ENCODE data around the gene CYP1B1.
A peak's percentile ranks its signal among the peaks of the same experiment; 100 is the strongest.

CYP1B1 gene

DNA sequence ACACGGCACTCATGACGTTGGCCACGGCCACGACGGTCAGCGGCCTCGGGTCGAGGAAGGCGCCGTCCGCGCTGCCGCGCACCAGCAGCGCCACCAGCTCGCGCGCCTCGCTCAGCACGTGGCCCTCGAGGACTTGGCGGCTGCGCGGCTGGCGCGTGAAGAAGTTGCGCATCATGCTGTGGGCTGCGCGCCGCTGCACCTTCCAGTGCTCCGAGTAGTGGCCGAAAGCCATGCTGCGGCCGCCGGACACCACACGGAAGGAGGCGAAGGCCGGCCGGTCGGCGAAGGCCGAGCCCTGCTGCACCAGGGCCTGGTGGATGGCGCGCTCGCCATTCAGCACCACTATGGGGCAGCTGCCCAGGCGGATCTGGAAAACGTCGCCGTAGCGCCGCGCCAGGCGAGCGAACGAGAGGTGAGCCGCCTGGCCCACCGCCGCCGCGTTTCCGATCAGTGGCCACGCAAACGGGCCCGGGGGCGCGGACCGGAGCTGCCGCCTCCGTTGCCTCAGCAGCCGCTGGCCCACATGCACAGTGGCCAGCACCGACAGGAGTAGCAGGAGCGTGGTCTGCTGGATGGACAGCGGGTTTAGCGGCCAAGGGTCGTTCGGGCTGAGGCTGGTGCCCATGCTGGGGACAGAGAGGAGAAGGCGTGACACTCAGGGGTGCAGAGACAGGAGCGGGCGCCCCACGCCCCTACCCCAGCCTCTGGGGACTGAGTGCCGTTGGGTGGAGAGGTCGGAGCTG, 1.0 kb downstream of the CYP1B1 start:
- peak; percentile 30 for DNase-seq

DNA sequence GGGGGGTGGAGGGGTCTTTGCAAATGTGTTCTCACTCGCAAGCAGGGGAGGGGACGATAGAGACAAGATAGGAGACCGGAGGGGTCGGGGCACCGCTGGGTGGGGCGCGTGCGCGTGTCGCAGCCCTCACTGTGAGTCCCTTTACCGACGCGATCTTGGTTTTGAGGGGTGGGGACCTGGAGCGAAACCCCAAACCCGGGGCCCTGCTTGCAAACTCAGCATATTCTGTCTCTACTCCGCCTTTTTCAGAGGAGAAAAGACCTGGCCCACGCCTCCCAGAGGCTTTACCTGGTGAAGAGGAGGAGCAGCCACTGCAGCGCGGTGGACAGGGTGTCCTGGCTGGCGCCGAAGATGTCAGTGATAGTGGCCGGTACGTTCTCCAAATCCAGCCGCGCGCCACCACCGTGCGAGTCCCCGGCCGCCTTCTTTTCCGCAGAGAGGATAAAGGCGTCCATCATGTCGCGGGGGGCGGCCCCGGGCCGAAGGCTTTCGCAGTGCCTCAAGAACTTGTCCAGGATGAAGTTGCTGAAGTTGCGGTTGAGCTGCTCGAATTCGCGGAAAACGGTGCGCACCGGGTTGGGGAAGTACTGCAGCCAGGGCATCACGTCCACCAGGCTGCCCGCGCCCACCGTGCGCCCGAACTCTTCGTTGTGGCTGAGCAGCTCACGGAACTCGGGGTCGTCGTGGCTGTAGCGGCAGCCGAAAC, 1.7 kb downstream of the CYP1B1 start:
- peak; percentile 26 for DNase-seq

DNA sequence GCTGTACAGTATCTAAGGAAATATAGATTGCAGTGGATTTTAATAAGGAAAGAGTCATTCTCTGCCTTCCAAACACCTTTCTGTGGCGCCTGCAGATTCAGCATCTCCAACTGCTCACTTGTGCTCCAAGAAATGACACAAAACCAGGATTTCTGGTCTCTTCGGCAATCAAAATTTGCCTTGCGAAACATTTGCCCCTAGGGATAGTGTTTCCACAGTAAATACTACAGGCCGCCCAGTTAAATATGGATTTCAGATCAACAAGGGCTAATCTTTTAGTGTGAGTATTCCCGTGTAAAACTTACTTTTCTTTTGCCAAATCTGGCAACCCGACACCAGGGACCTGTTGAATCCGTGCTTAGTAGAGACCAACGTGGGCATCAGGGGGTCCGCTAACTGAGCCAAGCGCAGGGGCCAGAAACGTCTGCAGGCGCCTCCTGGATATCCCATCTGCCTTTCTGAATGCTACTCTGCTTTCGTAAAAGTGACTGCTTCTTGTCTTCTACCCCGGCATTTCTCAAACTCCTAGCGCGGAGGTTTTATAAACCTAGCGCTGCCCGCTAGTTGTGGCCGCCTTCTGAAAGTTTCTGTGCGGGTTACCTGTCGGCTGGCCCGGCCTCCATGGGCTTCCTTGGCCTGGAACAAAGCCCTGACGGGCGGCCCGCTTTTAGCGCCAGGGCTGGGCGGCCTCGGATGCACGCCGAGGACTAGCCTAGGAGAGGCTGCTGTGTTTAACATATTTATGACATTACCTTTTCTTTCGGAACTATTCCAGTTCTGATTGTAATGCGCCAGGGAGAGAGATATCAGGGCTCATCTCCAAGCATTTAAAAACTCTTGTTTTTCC, 2.5 kb downstream of the CYP1B1 start:
- peak; percentile 15 for DNase-seq

DNA sequence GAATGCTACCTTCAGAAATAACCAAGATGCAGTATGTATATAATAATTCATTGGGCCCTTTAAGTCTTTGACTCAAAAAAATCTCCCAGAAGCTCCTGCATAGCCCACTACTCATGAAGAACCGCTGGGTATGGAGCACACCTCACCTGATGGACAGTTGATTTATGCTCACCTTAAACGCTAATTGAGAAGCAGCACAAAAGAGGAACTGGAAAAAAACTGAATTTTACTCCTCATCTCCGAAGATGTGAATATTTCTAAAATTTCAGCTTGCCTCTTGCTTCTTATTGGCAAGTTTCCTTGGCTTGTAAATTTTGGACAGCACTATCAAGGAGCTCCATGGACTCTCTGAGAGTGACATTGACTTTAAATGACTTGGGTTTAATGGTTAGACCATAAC, 5.5 kb downstream of the CYP1B1 start:
- no peak for DNase-seq

DNA sequence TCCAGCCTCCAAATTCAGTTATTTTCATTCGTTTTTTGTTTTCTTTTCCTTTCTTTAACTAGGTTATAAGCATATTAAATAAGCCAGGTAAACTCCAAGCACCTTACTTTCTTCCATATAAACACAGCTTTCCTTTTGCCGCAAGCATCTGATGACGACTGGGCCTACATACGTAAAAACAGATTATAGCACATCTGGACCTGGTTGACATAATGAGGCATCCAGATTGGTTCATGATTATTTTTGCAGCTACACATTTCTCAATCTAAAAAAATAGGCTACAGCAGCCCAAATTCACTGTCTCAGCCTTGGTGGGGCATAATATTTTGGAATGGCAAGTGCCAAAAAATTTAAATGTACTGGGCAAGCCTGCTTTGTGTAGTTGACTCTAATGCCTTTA, 7.7 kb downstream of the CYP1B1 start:
- no peak for DNase-seq

DNA sequence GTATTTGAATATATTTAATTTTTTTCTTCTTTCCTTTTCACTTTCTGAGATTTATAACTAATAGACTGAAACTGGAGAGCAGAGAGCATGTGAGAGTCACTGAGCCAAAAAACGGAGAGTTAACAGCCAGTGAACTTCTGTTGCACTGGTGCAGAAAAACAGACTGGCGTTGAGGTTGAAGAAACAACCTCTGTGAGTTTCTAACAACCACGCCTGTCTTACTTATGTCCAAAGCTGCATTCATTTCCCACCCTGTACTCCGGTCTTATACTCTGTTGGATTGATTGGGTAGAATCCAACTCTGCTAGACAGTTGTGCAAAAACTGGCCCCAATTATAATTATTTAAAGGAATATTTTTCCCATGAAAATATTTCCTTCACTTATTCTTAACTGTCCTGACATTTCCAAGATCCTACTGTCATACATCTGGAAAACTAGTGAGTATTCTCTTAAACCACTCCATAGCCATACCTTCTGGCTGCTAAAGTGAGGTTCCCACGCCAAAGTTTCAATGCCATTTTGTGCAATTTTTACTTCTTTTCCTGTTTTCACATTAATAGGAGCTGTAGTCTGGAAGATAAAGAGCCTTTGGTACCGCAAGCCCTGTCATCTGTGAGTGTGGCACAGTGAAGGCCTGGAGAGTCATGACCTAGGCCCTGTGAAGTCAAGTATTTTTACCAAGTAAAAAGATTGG, 9.4 kb downstream of the CYP1B1 start:
- DNase-seq, result no peak

DNA sequence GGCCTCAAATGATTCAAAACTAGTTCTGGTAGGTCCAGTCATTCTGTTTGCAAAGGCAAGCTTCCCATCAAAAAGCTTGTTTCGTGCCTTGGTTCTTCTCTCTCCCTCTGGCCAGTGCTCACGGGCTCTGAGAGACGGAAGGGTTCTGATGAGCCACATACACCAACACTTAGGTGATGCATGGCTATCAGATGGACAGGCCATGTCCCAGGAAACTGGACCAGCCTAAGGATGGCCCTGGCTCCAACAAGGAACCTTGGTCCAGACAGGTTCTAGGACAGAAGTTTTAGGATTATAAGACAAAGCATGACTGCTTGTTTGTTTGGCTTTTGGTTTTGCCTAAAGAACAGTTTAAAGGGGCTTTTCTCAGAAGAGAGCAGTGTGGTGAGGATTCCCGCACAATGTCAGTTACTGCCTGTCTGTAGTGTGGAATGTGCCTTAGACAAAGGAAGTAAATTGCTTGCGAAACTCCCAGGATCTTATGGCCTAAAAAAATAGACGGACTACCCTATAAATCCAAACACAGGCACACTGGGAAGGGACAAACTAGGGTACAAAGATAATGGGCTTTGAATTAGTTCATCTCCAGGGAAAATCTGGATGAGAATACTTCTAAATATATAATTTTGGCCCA, 10.3 kb downstream of the CYP1B1 start:
- DNase-seq, result no peak

DNA sequence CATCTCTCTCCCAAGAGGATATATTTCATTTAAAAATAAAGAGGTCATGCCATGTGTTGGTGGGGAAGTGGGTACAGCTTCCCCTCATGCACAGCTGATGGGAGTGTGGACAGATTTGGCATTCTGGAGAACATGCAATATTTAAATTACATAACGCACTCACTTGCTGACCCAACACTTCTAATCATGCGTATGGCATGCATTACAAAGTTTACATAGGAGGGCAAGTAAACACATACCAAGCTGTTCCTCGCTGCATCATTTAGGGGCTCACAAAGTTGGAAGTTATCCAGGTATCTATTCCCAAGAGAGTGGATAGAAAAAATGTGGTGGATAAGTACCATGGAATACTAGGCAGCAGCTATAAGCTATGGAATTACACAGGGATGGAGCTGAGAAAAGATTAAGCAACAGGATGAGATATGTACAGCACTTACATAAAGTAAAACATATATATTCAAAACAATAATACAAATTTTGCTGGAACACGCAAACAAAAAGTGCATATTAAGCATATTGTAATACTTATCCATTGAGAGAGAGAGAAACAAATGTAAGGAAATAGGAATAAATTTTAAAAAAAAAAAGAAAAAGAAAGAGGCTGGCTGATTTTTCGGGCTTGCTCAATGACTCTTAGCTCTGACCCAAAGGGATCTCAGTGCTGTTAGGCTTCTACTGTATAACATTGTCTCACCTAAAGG, 11.0 kb downstream of the CYP1B1 start:
- no peak for DNase-seq

DNA sequence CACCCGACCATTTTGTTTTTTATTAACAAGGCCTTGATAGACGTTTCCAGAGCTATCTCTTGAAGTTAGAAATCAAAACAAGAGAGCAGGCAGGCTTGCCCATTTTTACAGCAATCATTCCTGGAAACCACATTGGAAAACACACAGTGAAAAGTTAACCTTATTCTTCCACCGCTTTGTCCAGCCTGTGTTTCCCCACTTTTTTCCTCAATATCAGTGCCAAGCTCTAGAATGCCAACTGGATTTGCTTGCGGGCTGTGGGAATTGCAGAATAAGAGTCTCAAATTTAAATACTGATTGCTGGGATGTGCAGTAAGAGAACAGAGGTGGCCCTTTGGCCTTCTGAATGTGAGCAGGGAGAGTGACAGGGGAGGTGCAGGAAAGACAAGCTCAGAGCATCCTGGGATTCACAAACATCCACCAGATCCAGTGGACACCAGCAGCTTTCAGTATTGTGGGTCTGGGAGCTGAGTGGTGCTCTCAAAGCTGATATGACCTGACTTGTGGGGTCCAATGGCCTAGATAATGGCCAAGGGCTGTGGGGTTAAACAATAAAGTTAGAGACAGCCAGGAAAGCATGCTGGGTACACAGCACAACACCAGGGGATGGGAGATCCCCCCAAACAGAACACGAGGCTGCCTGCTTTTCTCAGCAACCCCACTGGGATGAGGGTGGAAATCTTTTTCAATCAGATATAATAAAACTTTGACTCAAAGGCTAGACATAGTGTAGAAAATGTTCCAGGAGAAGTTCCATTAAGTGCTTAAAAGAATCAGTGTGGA, 15.5 kb downstream of the CYP1B1 start:
- no peak for DNase-seq

DNA sequence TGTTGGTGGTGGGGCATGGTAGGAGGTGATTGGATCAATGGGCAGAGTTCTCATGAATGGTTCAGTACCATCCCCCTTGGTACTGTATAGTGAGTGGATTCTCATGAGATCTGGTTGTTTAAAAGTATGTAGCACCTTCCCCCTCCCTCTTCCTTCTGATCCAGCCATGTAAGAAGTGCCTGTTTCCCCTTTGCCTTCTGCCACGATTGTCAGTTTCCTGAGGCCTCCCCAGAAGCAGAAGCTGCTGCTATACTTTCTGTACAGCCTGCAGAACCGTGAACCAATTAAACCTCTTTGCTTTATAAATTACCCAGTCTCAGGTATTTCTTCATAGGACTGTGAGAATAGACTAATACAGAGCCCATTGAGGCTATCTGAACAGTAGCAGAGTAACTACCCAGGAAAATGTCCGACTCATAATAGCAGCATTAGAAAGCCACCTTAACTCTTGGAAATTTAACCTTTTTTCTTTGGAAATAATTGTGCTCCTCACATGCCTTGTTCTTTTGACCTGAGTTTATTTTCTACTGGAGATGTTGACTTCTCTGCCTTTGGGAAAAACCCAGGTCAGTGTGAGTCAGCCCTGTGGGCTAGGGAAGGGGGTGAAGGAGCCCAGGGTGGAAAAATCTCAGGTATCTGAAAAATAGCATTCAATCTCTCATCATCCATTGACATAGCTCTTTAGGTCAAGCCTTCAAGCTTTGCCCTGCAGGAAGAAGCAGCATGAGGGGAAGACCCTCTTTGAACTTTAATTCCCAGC, 18.1 kb downstream of the CYP1B1 start:
- DNase-seq, result no peak

DNA sequence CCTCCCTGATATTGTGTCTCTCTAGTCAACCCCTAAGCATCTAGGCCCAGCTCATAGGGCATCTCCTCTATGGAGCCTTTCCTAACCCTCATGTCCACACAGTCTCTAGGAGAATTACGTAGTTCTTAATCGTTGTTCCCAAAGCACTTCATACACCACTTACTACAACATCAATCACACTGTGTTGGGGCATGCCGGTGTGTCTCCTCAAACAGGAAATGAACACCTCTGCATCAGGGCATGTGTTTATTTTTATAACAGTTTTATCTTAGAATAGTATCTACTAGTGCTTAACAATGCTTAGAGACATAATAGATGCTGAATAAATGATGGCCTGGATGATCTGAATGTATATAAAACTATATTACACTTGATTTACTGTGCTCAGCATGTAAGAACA, 19.7 kb downstream of the CYP1B1 start:
- no peak for DNase-seq

DNA sequence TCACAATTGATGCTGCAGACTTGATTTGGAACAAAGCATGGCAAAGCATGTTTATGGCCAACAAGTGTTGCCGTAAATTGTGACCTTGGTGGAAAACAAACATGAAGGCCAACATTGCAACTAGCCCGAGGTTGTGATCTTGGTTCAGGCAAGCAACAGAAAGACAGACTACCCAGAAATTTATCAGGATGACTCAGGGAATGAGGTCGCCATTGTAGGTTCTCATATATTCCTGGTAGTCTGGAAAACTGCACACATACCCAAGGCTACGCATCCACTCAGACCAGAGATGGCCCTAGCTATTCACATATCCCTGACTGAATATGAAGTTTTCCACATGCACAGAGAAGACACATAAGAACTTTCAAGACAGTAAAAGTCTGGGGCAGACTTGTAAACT, 30.1 kb downstream of the CYP1B1 start:
- DNase-seq, result no peak

DNA sequence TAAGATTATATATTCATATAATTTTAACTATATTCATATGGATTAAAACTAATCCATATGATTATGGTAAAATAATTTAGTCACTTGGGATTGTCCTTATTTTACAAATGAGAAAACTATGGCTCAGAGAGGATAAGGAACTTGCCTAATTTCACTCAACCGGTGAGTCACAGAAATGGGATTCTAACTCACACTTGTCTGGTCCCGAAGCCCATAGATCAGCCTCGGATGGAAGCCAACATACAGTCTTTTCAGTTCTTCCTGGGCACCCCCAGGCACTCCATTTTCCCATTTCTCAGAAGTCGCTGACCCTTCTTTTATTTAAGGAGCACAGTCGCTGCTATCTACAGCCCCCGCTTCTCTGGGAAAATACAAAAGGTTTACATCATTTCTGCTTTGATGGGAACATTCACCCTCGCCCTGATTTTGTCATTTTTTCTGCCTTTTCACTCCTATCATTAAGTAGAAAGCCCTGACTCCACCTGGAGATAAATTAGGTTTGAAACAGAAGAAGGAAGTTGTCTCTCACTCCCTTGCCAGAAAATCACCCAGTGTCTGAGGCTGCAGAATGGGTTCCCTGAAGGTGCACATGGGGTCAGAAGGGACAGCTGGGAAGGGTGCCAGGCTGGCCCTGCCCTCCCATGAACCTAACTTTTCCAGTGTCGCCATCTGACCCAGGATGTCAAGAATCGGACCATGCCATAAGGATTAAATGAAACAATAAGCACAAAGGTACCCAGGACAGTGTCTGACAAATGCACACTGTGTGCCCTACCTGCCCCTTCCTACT, 36.6 kb downstream of the CYP1B1 start:
- DNase-seq, result no peak

DNA sequence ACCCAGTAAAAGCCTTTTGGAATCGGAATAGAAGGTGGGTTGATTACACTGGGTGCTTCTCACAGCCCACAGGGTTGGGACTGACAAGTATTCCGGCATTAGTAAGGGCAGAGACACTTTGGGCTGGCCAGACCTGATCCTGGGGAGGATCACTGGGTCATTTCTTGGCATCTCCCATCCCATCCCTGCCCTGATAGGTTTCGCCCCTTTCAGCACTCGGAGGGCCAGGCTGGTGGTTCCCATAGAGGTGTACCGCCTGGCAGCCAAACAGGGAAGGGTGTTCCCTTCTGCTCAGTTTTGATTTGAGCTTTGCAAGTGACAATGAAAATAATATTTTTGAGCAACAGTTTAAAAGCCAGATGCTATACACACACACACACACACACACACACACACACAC, 37.3 kb downstream of the CYP1B1 start:
- DNase-seq, result no peak

DNA sequence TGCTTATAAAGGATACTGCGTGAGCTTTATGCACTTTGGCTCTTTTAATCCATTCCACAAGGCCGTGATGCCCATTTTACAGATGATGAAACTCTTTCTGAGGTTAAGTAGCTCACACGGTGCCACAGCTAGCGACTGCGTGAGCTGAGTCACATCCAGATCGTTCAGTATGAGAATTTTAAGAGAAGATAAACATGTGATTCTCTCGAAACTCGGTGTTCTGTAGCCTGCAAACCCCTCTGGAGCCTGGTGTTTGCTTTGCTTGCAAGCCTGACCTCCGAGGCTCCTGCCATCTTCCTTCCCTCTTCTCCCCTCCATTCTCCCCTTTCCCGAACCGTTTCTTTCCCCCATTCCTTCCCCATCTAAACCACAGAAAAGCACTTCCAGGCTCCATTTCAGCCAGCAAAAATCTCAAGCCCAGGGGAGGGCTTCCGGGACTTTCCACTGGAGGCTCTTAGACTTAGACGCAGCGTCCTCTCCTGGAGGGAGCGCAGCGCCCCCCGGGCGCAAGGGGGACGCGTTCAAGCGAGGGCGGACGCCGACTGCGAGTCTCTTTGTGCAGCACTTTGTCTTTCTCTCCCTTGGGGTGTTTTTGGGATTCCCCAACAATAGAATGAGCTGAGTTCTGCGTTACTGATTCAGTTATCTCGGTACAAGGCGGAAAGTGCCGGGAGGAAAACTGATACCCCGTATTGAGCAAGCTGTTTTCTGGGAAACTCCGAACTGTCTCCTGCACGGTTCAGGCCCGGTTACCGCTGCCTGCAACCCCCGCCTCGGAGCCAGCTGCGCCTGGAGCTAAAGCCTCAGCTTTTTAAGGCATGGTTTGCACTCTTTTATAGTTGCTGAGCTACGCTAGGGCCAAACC, 38.0 kb downstream of the CYP1B1 start:
- peak; percentile 8 for DNase-seq

DNA sequence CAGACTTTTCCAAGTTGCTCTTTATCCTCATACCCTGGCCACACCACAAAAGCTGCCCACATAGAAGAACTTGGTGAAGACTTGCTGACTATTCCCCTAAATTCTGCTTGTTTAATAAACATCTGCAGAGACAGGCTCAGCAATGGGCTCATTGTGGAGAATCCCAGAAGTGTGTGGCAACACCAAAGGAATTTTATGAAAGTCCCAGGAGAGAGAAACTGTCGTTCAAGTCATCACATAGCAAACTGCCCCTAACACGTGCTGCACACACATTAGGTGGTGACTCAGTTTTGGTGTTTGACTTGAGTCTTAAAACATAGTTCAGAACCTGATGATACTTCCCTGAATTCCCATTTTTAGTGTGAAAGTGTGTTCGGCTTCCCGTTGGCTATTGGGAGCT, 38.6 kb downstream of the CYP1B1 start:
- no peak for DNase-seq

DNA sequence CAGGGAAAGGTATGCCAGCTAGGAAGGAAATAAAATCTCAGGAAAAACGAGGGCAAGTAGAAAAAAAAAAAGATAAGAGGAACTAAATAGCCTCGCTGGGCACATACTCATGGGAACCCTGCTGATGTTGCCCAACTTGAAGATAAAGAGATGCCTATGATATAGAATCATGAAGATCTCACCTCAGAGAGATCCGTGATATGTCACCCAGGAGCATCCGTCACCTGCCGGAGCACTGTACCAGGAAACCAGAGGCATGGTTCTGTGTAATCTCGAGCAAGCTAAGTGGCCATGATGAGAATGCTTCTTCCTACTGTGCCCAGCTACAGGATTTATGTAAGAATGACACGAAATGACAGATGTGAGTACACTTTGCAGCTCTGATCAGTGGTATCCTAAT, 40.0 kb downstream of the CYP1B1 start:
- no peak for DNase-seq

DNA sequence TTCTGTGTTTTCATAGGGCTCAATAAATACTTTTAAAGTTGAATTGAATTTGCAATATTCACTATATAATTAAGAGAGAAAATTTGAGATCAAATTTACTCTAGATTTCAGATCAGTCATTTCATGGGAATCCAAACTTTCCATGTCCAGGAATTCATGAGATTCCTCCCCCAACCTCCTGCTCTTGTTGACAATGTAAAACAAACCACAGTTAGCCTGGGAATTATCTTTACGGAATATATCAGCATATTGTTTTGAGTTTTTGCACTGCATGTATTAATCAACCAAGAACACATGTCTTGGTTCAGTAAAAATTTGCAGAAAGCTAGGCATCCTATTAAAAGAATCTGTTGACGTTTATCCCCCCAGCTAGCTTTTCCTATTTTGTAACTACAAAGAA, 42.3 kb downstream of the CYP1B1 start:
- DNase-seq, result no peak

DNA sequence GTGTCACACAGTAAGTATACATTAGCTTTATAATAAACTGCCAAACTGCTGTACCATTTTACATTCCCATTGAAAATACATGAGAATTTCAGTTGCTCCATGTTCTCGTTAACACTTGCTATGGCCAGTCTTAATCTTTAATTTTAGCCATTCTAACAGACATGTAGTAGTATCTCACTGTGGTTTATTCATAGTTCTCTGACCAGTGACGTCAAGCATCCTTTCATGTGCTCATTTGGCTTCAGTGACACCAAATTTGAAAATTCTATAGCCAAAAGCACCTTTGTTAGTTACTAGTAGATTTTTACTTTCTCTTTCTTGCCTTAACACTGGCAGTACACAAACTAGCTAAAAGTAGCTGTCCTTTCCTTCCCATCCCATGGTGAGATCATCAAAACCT, 43.0 kb downstream of the CYP1B1 start:
- no peak for DNase-seq
